Transverse colon (tissue), 4 donors: ENCODE measurements around the gene SPTBN4. TPM values are rescaled to one million over a fixed set of nuclear protein-coding genes. Genes with fewer than 3 reads are reported as not detected.

Experiments used
- DNase-seq: peaks from one replicate; pipeline ENCODE4 v3.0.0-alpha.2; 2019
- H3K27ac ChIP-seq, 4 donors: fragments of 200-600 bp; sonication (generic); 2 replicates each; pipeline ENCODE4 v1.5.1; 2016 to 2018; ENCODE audit warnings: inconsistent platforms in 4 of 4
- H3K27me3 ChIP-seq: fragments of 200-600 bp; sonication (generic); 2 replicates; pipeline ENCODE4 v1.5.1; 2017; ENCODE audit warnings: inconsistent platforms
- H3K36me3 ChIP-seq, 4 donors: fragments of 200-600 bp; sonication (generic); 2 replicates each; pipeline ENCODE4 v1.5.1; 2017 to 2019; ENCODE audit warnings: inconsistent platforms in 4 of 4
- H3K4me1 ChIP-seq, 4 donors: fragments of 200-600 bp; sonication (generic); 2 replicates each; pipeline ENCODE4 v1.5.1; 2017 to 2020; ENCODE audit warnings: inconsistent platforms in 4 of 4
- H3K4me3 ChIP-seq, 4 donors: fragments of 200-600 bp; sonication (generic); 1 replicate in 1 of 4; 2 replicates in 3 of 4; pipeline versions ENCODE4 v1.5.1 to v1.6.1; 2017 to 2019; ENCODE audit warnings: inconsistent platforms in 4 of 4
- H3K9me3 ChIP-seq, 2 donors: fragments of 200-600 bp; sonication (generic); 2 replicates each; pipeline ENCODE4 v1.5.1; 2017 to 2019; ENCODE audit warnings: inconsistent platforms in 2 of 2
- EP300 ChIP-seq: sonication (generic); formaldehyde crosslinking; IDR thresholded peaks from one replicate; pipeline ENCODE4 v1.6.1; 2017; ENCODE audit warnings: antibody characterized with exemption, low read depth
- POLR2A ChIP-seq: fragments of 450-650 bp; IDR thresholded peaks from one replicate; pipeline ENCODE4 v1.6.1; 2016; ENCODE audit warnings: antibody characterized with exemption, mild to moderate bottlenecking, moderate library complexity
- POLR2AphosphoS5 ChIP-seq, 3 donors: sonication (generic); formaldehyde crosslinking; IDR thresholded peaks; one replicate each; pipeline ENCODE4 v1.6.1; 2016; ENCODE audit warnings: antibody characterized with exemption in 3 of 3
- WGBS, 2 donors: methylation state at CpG; one replicate each; pipeline ENCODE4 v1.1.5; 2018; ENCODE audit warnings: low coverage in 1 of 2; 5-methylcytosine and 5-hydroxymethylcytosine counted together
- in situ Hi-C, 4 donors: fragments of 200-750 bp; cut with MboI; loops; one replicate each; pipeline versions ENCODE4 v1.15.0 to v1.15.1; 2017; ENCODE audit warnings: low sequenced_read_pairs in 3 of 4, low pct_ligation_motif_present in 1 of 4, low pct_unique_long_range_greater_than_20kb in 1 of 4
- intact Hi-C: fragments of 100-400 bp; cut with DNase I; formaldehyde crosslinking; loops from one replicate; pipeline ENCODE4 v1.15.1; 2023; ENCODE audit warnings: low total_unique reads
- total RNA-seq, 4 donors: library from RNA; depleted of rRNA; stranded (reverse); fragments of >200 nt; gene quantifications; one replicate each; pipeline ENCODE4 v1.1.0, GENCODE V29; 2016
- TF ChIP-seq, protein P1 (sequence below), 5 experiments: fragments of 200-600 bp in 3 of 5; fragments of 450-650 bp in 2 of 5; sonication (generic) in 3 of 5; IDR thresholded peaks; 1 replicate in 2 of 5; 2 replicates in 3 of 5; pipeline ENCODE4 v1.5.1; 2016 to 2017; ENCODE audit warnings: antibody characterized with exemption in 5 of 5, inconsistent platforms in 3 of 5, mild to moderate bottlenecking in 2 of 5, moderate library complexity in 1 of 5

Gene SPTBN4
- total RNA-seq, 4 donors from 2014 or later: under 0.01 to 1.5 (median 0.99) TPM

- peak overlapping the region; percentile 95 to 99 (median 98) for H3K27ac ChIP-seq
- TF ChIP-seq EP300 (no peak), POLR2AphosphoS5 (IDR thresholded peaks at IDR 0.05) (no peak), POLR2A (no peak)
- TF ChIP-seq, protein P1, sequence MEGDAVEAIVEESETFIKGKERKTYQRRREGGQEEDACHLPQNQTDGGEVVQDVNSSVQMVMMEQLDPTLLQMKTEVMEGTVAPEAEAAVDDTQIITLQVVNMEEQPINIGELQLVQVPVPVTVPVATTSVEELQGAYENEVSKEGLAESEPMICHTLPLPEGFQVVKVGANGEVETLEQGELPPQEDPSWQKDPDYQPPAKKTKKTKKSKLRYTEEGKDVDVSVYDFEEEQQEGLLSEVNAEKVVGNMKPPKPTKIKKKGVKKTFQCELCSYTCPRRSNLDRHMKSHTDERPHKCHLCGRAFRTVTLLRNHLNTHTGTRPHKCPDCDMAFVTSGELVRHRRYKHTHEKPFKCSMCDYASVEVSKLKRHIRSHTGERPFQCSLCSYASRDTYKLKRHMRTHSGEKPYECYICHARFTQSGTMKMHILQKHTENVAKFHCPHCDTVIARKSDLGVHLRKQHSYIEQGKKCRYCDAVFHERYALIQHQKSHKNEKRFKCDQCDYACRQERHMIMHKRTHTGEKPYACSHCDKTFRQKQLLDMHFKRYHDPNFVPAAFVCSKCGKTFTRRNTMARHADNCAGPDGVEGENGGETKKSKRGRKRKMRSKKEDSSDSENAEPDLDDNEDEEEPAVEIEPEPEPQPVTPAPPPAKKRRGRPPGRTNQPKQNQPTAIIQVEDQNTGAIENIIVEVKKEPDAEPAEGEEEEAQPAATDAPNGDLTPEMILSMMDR (IDR thresholded peaks at IDR 0.05): no peak
- in situ Hi-C loops (no loop called here), intact Hi-C loops (no loop called here)
- peak overlapping the region in 1 of 4 donors; percentile 68 for H3K4me3 ChIP-seq
- 60 to 82% methylated on average over 3 to 11 of the region's 11 CpGs for WGBS, 2 donors
- H3K27me3 ChIP-seq: no peaks in the 10 kb centered on the region
- peaks cover 0 to 21% (median 9%) of the 10 kb centered on the region in 4 donors for H3K36me3 ChIP-seq
- H3K4me1 ChIP-seq: peaks cover 9 to 41% (median 24%) of the 10 kb centered on the region in 4 donors
- H3K9me3 ChIP-seq: no peaks in the 10 kb centered on the region
- no peak for DNase-seq
These were observed 25.0 kb upstream of the SPTBN4 start for GRCh38 chr19:40441719-40442253.

GRCh38 chr19:40442328-40443130, 24.3 kb upstream of the SPTBN4 start:
- TF ChIP-seq POLR2A: no peak
- no peak for TF ChIP-seq POLR2AphosphoS5 (IDR thresholded peaks at IDR 0.05)
- TF ChIP-seq, protein P1 (IDR thresholded peaks at IDR 0.05): no peak
- no peak for TF ChIP-seq EP300
- Histone ChIP-seq H3K9me3 (no peaks in the 10 kb centered on the region), H3K36me3 (peaks cover 0 to 21% (median 9%) of the 10 kb centered on the region in 4 donors), H3K27me3 (no peaks in the 10 kb centered on the region), H3K27ac (peak overlapping the region; percentile 95 to 99 (median 98)), H3K4me3 (peak overlapping the region; percentile 30 to 98 (median 70)), H3K4me1 (peaks cover 9 to 41% (median 24%) of the 10 kb centered on the region in 4 donors)
- WGBS, 2 donors: 18 to 35% methylated on average over 6 to 22 of the region's 22 CpGs
- intact Hi-C loops (loop anchor here (1.0 kb wide), 1 partner anchor 17 kb away; the partner anchor contains the start of gene SERTAD1), in situ Hi-C loops (no loop called here)
- DNase-seq: peak; percentile 26

DNA sequence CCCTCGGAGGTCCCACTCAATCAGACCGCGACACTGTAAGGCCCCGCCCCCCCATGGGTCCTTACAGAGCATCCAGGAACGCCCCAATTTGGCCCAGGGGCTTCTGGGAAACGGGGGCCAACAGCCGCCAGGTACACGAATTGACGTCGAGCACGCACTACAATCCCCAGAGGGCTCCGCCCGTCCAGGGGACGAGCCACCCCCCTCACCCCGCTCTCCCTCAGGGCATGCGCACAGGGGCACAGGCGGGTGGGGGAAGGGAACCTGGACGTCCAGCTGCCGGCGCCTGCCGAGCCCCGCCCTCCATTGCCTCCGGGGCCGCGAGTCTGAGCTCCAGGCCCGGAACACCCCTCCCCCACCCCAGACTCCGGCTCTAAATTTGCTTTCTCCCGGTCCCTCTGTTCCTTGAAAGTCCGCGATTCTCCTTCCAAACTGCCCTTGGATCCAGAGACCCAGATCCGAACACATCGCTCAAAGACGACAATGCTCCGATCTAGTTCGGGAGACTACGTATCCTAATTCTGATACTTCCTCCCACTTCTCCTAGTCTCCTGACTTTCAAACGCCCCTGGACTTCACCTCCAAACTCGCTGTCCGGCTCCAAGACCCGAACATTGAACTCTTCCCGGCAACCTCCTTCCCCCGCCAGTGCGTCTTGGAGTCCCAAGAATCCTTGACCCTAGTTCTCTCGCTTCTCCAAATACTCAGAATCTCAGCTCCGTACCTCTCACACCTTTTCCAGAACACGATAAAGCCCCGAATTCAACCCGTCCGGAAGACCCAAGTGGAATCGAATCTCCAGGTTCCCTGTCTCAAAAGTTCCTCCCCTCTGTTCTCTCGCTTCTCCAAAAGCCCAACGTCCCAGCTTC, 23.4 kb upstream of the SPTBN4 start:
- DNase-seq: peak; percentile 100
- Histone ChIP-seq H3K36me3 (peaks cover 0 to 21% (median 9%) of the 10 kb centered on the region in 4 donors), H3K27me3 (no peaks in the 10 kb centered on the region), H3K9me3 (no peaks in the 10 kb centered on the region), H3K4me1 (peaks cover 9 to 41% (median 24%) of the 10 kb centered on the region in 4 donors), H3K4me3 (peak overlapping the region; percentile 64 to 98 (median 70)), H3K27ac (peak overlapping the region; percentile 95 to 99 (median 98))
- 0% methylated on average over 17 to 41 of the region's 52 CpGs for WGBS, 2 donors
- intact Hi-C loops (loop anchor here (1.0 kb wide), 1 partner anchor 18 kb away; the partner anchor contains the start of gene SERTAD1), in situ Hi-C loops (no loop called here)
- peak; percentile 70 for TF ChIP-seq EP300
- TF ChIP-seq, protein P1 (IDR thresholded peaks at IDR 0.05): no peak
- peak; percentile 69 to 87 (median 84) for TF ChIP-seq POLR2AphosphoS5 (IDR thresholded peaks at IDR 0.05)
- TF ChIP-seq POLR2A: peak; percentile 70
